Hepatocyte (in vitro differentiated cells): ENCODE measurements around the gene RAB3C. TPM values are rescaled to one million over a fixed set of nuclear protein-coding genes. Genes with fewer than 3 reads are reported as not detected.

ENCODE experiments used
- DNase-seq: peaks from one replicate; pipeline ENCODE4 v3.0.0-alpha.2; 2016; ENCODE audit warnings: low spot score
- H2AFZ ChIP-seq: fragments of 200-600 bp; sonication (generic); 2 replicates; pipeline ENCODE4 v1.6.0; 2016; ENCODE audit warnings: antibody characterized with exemption, mild to moderate bottlenecking
- H3K27ac ChIP-seq: fragments of 200-600 bp; sonication (generic); 2 replicates; pipeline ENCODE4 v1.5.1; 2016; ENCODE audit warnings: mild to moderate bottlenecking
- H3K27me3 ChIP-seq: fragments of 200-600 bp; sonication (generic); 2 replicates; pipeline ENCODE4 v1.6.1; 2016
- H3K36me3 ChIP-seq: fragments of 200-600 bp; sonication (generic); replicated peaks from 2 replicates; pipeline ENCODE4 v1.5.1; 2016; ENCODE audit warnings: low read depth; ENCODE audit not compliant: insufficient read depth
- H3K4me1 ChIP-seq: fragments of 200-600 bp; sonication (generic); 2 replicates; pipeline ENCODE4 v1.5.1; 2016; ENCODE audit warnings: mild to moderate bottlenecking, moderate library complexity; ENCODE audit not compliant: insufficient read depth
- H3K4me2 ChIP-seq: fragments of 200-600 bp; sonication (generic); 2 replicates; pipeline ENCODE4 v1.6.0; 2016
- H3K4me3 ChIP-seq: fragments of 200-600 bp; sonication (generic); 2 replicates; pipeline ENCODE4 v1.5.1; 2016; ENCODE audit warnings: mild to moderate bottlenecking
- H3K79me2 ChIP-seq: fragments of 200-600 bp; sonication (generic); 2 replicates; pipeline ENCODE4 v1.6.0; 2017; ENCODE audit warnings: mild to moderate bottlenecking
- H3K9me2 ChIP-seq: fragments of 200-600 bp; sonication (generic); replicated peaks from 2 replicates; pipeline ENCODE4 v1.6.0; 2017; ENCODE audit warnings: mild to moderate bottlenecking; ENCODE audit not compliant: insufficient read depth
- H3K9me3 ChIP-seq: fragments of 200-600 bp; sonication (generic); 2 replicates; pipeline ENCODE4 v1.5.1; 2016; ENCODE audit warnings: low read depth, mild to moderate bottlenecking
- H4K20me1 ChIP-seq: fragments of 200-600 bp; sonication (generic); 2 replicates; pipeline ENCODE4 v1.6.0; 2016; ENCODE audit warnings: mild to moderate bottlenecking; ENCODE audit not compliant: insufficient read depth, poor library complexity, severe bottlenecking
- CTCF ChIP-seq: fragments of 200-600 bp; sonication (generic); IDR thresholded peaks from 2 replicates; pipeline ENCODE4 v1.5.1; 2016; ENCODE audit warnings: antibody characterized with exemption, mild to moderate bottlenecking; ENCODE audit not compliant: poor library complexity
- EZH2 ChIP-seq: fragments of 200-600 bp; sonication (generic); IDR thresholded peaks from 2 replicates; pipeline ENCODE4 v1.6.1; 2016; ENCODE audit warnings: antibody characterized with exemption, mild to moderate bottlenecking, borderline replicate concordance
- EZH2phosphoT487 ChIP-seq: fragments of 200-600 bp; sonication (generic); IDR thresholded peaks from one replicate; pipeline ENCODE4 v1.6.1; 2018; ENCODE audit warnings: antibody characterized with exemption, mild to moderate bottlenecking, low read depth, moderate library complexity; ENCODE audit not compliant: unreplicated experiment, severe bottlenecking
- WGBS: methylation state at CpG from one replicate; pipeline ENCODE4 v1.1.6; 2016; ENCODE audit warnings: low lambda C conversion rate; ENCODE audit errors: missing lambda C conversion rate; 5-methylcytosine and 5-hydroxymethylcytosine counted together
- polyA plus RNA-seq: library from polyadenylated mRNA; unstranded; fragments of >200 nt; fragmentation: Nextera tagmentation; extraction: Ambion mirVana; gene quantifications from 2 replicates; pipeline ENCODE4 v1.2.1, GENCODE V29; 2016
- total RNA-seq: library from RNA; depleted of rRNA; stranded (reverse); fragments of >200 nt; gene quantifications from 2 replicates; pipeline ENCODE4 v1.2.3, GENCODE V29; 2014

RAB3C gene
- total and polyA plus RNA-seq, 2 experiments from 2014 or later: 5.2 to 6.4 TPM

- Histone ChIP-seq H3K79me2 (no peaks in the 10 kb centered on the region), H3K4me3 (no peak overlapping the region), H3K9me2 (no peaks in the 10 kb centered on the region), H3K36me3 (no peaks in the 10 kb centered on the region), H3K27me3 (no peaks in the 10 kb centered on the region), H3K4me1 (no peaks in the 10 kb centered on the region), H3K4me2 (no peak overlapping the region), H3K27ac (no peak overlapping the region), H2AFZ (no peak overlapping the region), H4K20me1 (no peaks in the 10 kb centered on the region), H3K9me3 (peaks cover 5% of the 10 kb centered on the region)
- no peak for DNase-seq
- no peak for TF ChIP-seq EZH2
- TF ChIP-seq CTCF: no peak
- no peak for TF ChIP-seq EZH2phosphoT487
- WGBS: 92% methylated on average over 3 of the region's 3 CpGs
Observed at GRCh38 chr5:58710871-58711270, 128.0 kb downstream of the RAB3C start.

GRCh38 chr5:58711965-58712364 lies 129.1 kb downstream of the RAB3C start:
- H3K27me3 ChIP-seq: no peaks in the 10 kb centered on the region
- DNase-seq: no peak
- TF ChIP-seq EZH2phosphoT487 (no peak), EZH2 (no peak), CTCF (no peak)
- no peaks in the 10 kb centered on the region for H3K36me3 ChIP-seq
- H2AFZ ChIP-seq: no peak overlapping the region
- peaks cover 5% of the 10 kb centered on the region for H3K9me3 ChIP-seq
- no peaks in the 10 kb centered on the region for H3K79me2 ChIP-seq
- no peaks in the 10 kb centered on the region for H4K20me1 ChIP-seq
- no peaks in the 10 kb centered on the region for H3K9me2 ChIP-seq
- H3K27ac ChIP-seq: no peak overlapping the region
- no peak overlapping the region for H3K4me3 ChIP-seq
- WGBS: 76% methylated on average over 5 of the region's 5 CpGs
- no peak overlapping the region for H3K4me2 ChIP-seq
- no peaks in the 10 kb centered on the region for H3K4me1 ChIP-seq

- Histone ChIP-seq H3K36me3 (no peaks in the 10 kb centered on the region), H2AFZ (no peak overlapping the region), H3K4me1 (no peaks in the 10 kb centered on the region), H3K9me2 (no peaks in the 10 kb centered on the region), H3K4me3 (no peak overlapping the region), H3K27ac (no peak overlapping the region), H3K27me3 (no peaks in the 10 kb centered on the region), H3K79me2 (no peaks in the 10 kb centered on the region), H3K4me2 (no peak overlapping the region), H4K20me1 (no peaks in the 10 kb centered on the region), H3K9me3 (peaks cover 5% of the 10 kb centered on the region)
- DNase-seq: no peak
- 92% methylated on average over 1 of the region's 1 CpG for WGBS
- no peak for TF ChIP-seq EZH2
- TF ChIP-seq EZH2phosphoT487: no peak
Observed at GRCh38 chr5:58714046-58714445, 131.2 kb downstream of the RAB3C start.

GRCh38 chr5:58715997-58716656 lies 133.3 kb downstream of the RAB3C start:
- Histone ChIP-seq H3K9me3 (peaks cover 5% of the 10 kb centered on the region), H3K4me2 (no peak overlapping the region), H2AFZ (no peak overlapping the region), H3K36me3 (no peaks in the 10 kb centered on the region), H3K27ac (no peak overlapping the region), H3K4me3 (no peak overlapping the region), H3K4me1 (no peaks in the 10 kb centered on the region), H3K9me2 (no peaks in the 10 kb centered on the region), H4K20me1 (no peaks in the 10 kb centered on the region), H3K79me2 (no peaks in the 10 kb centered on the region), H3K27me3 (no peaks in the 10 kb centered on the region)
- WGBS: 93% methylated on average over 2 of the region's 2 CpGs
- no peak for TF ChIP-seq EZH2
- no peak for TF ChIP-seq CTCF
- TF ChIP-seq EZH2phosphoT487: no peak
- no peak for DNase-seq
